Measurements from ENCODE around the gene CDH20.
A peak's percentile ranks its signal among the peaks of the same experiment; 100 is the strongest.

CDH20 gene

GRCh38 chr18:61587865-61588264, 254.6 kb downstream of the CDH20 start:
- no peak overlapping the region for H3K4me3 ChIP-seq (ENCODE audit: control insufficient read depth, low read depth, low read length)
- TF ChIP-seq CTCF (conservative IDR thresholded peaks at IDR 0.05; ENCODE audit: control insufficient read depth, insufficient read depth, low read depth, low read length) = no peak
- DNase-seq (ENCODE audit: low read depth) = no peak

GRCh38 chr18:61589053-61589723, 256.0 kb downstream of the CDH20 start:
- peak; percentile 21 for DNase-seq (ENCODE audit: low read depth)
- no peak overlapping the region for H3K4me3 ChIP-seq (ENCODE audit: control insufficient read depth, low read depth, low read length)
- TF ChIP-seq CTCF (conservative IDR thresholded peaks at IDR 0.05; ENCODE audit: control insufficient read depth, insufficient read depth, low read depth, low read length) = no peak

GRCh38 chr18:61589724-61590065, 256.5 kb downstream of the CDH20 start:
- H3K4me3 ChIP-seq (ENCODE audit: control insufficient read depth, low read depth, low read length) = no peak overlapping the region
- no peak for TF ChIP-seq CTCF (conservative IDR thresholded peaks at IDR 0.05; ENCODE audit: control insufficient read depth, insufficient read depth, low read depth, low read length)
- peak; percentile 79 for DNase-seq (ENCODE audit: low read depth)

- H3K4me3 ChIP-seq (ENCODE audit: control insufficient read depth, low read depth, low read length) = no peak overlapping the region
- TF ChIP-seq CTCF (conservative IDR thresholded peaks at IDR 0.05; ENCODE audit: control insufficient read depth, insufficient read depth, low read depth, low read length) = no peak
- no peak for DNase-seq (ENCODE audit: low read depth)
Observed at GRCh38 chr18:61591253-61591652, 258.0 kb downstream of the CDH20 start.

GRCh38 chr18:61595615-61596251, 262.5 kb downstream of the CDH20 start:
- DNase-seq (ENCODE audit: low read depth) = peak; percentile 89
- no peak for TF ChIP-seq CTCF (conservative IDR thresholded peaks at IDR 0.05; ENCODE audit: control insufficient read depth, insufficient read depth, low read depth, low read length)
- no peak overlapping the region for H3K4me3 ChIP-seq (ENCODE audit: control insufficient read depth, low read depth, low read length)

GRCh38 chr18:61596296-61596695, 263.1 kb downstream of the CDH20 start:
- no peak overlapping the region for H3K4me3 ChIP-seq (ENCODE audit: control insufficient read depth, low read depth, low read length)
- no peak for TF ChIP-seq CTCF (conservative IDR thresholded peaks at IDR 0.05; ENCODE audit: control insufficient read depth, insufficient read depth, low read depth, low read length)
- DNase-seq (ENCODE audit: low read depth) = peak; percentile 76

Measured in fibroblast of mammary gland (primary cell).